Measurements from ENCODE around the gene NPHP3.

GRCh38 chr3:132635052-132635451, 87.2 kb downstream of the NPHP3 start:
- TF ChIP-seq, protein P1, sequence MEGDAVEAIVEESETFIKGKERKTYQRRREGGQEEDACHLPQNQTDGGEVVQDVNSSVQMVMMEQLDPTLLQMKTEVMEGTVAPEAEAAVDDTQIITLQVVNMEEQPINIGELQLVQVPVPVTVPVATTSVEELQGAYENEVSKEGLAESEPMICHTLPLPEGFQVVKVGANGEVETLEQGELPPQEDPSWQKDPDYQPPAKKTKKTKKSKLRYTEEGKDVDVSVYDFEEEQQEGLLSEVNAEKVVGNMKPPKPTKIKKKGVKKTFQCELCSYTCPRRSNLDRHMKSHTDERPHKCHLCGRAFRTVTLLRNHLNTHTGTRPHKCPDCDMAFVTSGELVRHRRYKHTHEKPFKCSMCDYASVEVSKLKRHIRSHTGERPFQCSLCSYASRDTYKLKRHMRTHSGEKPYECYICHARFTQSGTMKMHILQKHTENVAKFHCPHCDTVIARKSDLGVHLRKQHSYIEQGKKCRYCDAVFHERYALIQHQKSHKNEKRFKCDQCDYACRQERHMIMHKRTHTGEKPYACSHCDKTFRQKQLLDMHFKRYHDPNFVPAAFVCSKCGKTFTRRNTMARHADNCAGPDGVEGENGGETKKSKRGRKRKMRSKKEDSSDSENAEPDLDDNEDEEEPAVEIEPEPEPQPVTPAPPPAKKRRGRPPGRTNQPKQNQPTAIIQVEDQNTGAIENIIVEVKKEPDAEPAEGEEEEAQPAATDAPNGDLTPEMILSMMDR (IDR thresholded peaks at IDR 0.05; ENCODE audit: poor library complexity, severe bottlenecking): no peak
- TF ChIP-seq SMC3 (conservative IDR thresholded peaks at IDR 0.05; ENCODE audit: poor library complexity) (no peak), POLR2AphosphoS5 (IDR thresholded peaks at IDR 0.05) (no peak), RAD21 (conservative IDR thresholded peaks at IDR 0.05) (no peak), EP300 (conservative IDR thresholded peaks at IDR 0.05; ENCODE audit: poor library complexity, severe bottlenecking) (no peak), EZH2 (IDR thresholded peaks at IDR 0.05; ENCODE audit: borderline replicate concordance, insufficient read depth, low read length, poor library complexity, severe bottlenecking) (no peak)
